Peyer's patch (tissue), 4 donors: ENCODE measurements around the gene CLIC1.

Experiments
- POLR2A ChIP-seq, 2 donors: fragments of 450-650 bp; IDR thresholded peaks; one replicate each; pipeline ENCODE4 v1.5.1; 2017; ENCODE audit warnings: antibody characterized with exemption in 2 of 2, mild to moderate bottlenecking in 2 of 2, moderate library complexity in 2 of 2
- TF ChIP-seq, protein P1 (sequence below), 6 experiments: fragments of 450-650 bp in 4 of 6; fragments of 200-600 bp in 2 of 6; sonication (generic) in 1 of 6; IDR thresholded peaks; one replicate each; pipeline ENCODE4 v1.5.1; 2017 to 2019; ENCODE audit warnings: antibody characterized with exemption in 6 of 6, mild to moderate bottlenecking in 3 of 6, moderate library complexity in 1 of 6

DNA sequence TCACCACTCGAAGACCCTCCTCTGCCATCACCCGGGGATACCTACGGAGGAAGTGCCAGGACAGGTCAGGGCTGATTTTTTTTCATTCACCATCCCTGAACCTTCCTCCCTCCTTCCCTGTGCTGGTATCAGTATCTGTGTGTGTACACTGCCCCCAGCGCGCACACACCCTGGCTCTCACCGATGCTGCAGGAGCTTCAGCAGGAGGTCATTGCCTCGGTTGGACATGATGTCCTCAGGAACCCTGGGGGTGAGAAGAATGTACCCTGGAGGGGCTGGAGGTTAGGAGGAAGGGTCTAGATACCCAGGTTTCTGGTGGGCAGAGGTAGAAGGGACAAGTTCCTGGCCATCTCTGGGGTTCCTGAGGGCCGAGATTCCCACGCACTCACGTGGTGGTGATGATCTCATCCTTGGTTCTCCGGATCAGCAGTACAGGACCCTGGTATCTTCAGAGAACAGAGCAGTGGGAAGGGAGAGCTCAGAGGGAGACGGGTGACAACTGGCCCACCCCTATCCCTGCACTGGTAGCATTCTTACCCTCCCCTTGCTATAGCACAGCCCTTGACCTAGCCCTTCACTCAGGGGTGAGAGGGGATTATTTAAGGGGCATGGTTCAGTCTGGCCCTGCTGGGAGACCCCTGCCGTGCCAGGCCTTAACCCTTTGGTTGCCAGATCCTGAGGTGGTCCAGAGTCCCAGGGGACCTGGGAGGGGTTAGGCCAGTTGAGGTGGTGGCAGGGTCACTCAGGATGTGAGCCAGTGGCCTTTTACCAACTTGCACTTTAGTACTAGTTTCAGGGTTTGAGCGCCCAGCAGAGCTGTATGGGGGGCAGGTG, 48.3 kb downstream of the CLIC1 start:
- TF ChIP-seq, protein P1, sequence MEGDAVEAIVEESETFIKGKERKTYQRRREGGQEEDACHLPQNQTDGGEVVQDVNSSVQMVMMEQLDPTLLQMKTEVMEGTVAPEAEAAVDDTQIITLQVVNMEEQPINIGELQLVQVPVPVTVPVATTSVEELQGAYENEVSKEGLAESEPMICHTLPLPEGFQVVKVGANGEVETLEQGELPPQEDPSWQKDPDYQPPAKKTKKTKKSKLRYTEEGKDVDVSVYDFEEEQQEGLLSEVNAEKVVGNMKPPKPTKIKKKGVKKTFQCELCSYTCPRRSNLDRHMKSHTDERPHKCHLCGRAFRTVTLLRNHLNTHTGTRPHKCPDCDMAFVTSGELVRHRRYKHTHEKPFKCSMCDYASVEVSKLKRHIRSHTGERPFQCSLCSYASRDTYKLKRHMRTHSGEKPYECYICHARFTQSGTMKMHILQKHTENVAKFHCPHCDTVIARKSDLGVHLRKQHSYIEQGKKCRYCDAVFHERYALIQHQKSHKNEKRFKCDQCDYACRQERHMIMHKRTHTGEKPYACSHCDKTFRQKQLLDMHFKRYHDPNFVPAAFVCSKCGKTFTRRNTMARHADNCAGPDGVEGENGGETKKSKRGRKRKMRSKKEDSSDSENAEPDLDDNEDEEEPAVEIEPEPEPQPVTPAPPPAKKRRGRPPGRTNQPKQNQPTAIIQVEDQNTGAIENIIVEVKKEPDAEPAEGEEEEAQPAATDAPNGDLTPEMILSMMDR (IDR thresholded peaks at IDR 0.05) = no peak
- no peak for TF ChIP-seq POLR2A (IDR thresholded peaks at IDR 0.05)
